Central memory CD4-positive, alpha-beta T cell (primary cell): ENCODE measurements around the gene KRTAP9-8.
"Not testable (repeated sequence)": the region's sequence is repeated elsewhere in the genome, so short reads cannot be mapped to it uniquely, and the experiment has no call there.

Source experiments
- DNase-seq: peaks from one replicate; pipeline ENCODE4 v3.0.0; 2022
- total RNA-seq, 3 experiments: gene quantifications; one replicate each; lab custom pipeline; 2026; lab: John Stamatoyannopoulos, UW

The KRTAP9-8 gene, protein sequence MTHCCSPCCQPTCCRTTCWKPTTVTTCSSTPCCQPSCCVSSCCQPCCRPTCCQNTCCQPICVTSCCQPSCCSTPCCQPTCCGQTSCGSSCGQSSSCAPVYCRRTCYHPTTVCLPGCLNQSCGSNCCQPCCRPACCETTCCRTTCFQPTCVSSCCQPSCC
- total RNA-seq = 0 reads per million in 3 experiments

DNA sequence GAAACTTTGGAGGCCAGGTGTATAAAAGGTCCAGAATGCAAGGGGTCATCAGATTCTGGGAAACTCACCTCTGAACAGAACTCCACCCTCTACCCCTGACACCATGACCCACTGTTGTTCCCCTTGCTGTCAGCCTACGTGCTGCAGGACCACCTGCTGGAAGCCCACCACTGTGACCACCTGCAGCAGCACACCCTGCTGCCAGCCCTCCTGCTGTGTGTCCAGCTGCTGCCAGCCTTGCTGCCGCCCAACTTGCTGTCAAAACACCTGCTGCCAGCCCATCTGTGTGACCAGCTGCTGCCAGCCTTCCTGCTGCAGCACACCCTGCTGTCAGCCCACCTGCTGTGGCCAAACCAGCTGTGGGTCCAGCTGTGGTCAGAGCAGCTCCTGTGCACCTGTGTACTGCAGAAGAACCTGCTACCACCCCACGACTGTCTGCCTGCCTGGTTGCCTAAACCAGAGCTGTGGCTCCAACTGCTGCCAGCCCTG, at the start of gene KRTAP9-8:
KRTAP9-8 (plus strand) TSS at position 51 of the 489 bp plus-strand sequence; CDS start at position 104, 53 bp downstream.
- DNase-seq = not testable (repeated sequence)

- not testable (repeated sequence) for DNase-seq
These were observed 47.9 kb upstream of the KRTAP9-8 start, which contains the start of gene KRTAP9-1 for GRCh38 chr17:41189837-41190318. KRTAP9-1 (plus strand) TSS chr17:41189887; CDS start chr17:41189887, 0 bp downstream.

GRCh38 chr17:41190328-41190727, 47.5 kb upstream of the KRTAP9-8 start:
- no peak for DNase-seq

GRCh38 chr17:41196068-41196467, 41.7 kb upstream of the KRTAP9-8 start:
- DNase-seq = no peak

GRCh38 chr17:41199421-41200078, 38.2 kb upstream of the KRTAP9-8 start:
- no peak for DNase-seq

GRCh38 chr17:41211845-41212466, 25.8 kb upstream of the KRTAP9-8 start:
- no peak for DNase-seq

DNA sequence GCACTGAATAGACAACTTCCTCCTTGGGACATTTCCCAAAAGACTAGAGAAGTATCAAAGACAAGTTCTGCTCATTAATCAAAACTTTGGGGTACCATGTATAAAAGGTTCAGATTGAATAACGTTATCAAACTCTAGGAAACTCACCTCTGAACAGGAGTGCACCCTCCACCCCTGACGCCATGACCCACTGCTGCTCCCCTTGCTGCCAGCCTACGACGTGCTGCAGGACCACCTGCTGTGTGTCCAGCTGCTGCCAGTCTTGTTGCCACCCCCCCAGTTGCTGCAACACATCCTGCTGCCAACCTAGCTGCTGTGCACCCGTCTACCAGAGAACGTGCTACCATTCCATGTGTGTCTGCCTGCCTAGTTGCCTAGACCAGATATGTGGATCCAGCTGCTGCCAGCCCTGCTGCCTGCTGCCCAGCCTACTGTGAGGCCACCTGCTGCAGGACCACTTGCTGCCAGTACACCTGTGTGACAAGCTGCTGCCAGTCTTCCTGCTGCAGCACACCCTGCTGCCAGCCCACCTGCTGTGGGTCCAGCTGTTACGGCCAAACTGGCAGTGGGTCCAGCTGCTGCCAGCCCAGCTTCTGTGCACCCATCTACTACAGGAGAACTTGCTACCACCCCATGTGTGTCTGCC, 25.2 kb upstream of the KRTAP9-8 start:
- DNase-seq = no peak

GRCh38 chr17:41215681-41216080, 22.1 kb upstream of the KRTAP9-8 start:
- no peak for DNase-seq

DNA sequence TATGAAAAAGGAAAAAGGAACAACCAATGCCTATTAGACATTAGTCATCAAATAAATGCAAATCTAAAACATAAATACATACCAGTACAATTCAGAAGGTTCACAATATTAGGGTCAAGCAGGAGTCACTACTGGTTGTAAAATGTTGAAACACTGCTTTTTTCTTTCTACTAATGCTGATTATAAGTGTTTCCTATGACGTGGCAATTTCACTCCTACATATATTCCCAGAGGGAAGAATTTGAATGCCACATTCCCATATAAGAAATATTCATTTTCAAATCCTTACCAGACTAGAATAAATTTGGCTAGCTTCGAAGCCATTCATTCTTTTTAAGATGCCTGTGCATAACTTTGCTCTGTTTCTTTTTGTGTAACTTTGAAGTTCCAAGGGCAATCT, 14.0 kb upstream of the KRTAP9-8 start:
- no peak for DNase-seq

GRCh38 chr17:41226051-41226450, 11.7 kb upstream of the KRTAP9-8 start:
- no peak for DNase-seq

GRCh38 chr17:41226598-41227095, 11.2 kb upstream of the KRTAP9-8 start, which contains the start of gene KRTAP9-2:
KRTAP9-2 (plus strand) TSS chr17:41226648; CDS start chr17:41226655, 7 bp downstream.
- DNase-seq = not testable (repeated sequence)

- no peak for DNase-seq
These were observed 7.7 kb upstream of the KRTAP9-8 start for GRCh38 chr17:41230094-41230493.

GRCh38 chr17:41231731-41232130, 6.1 kb upstream of the KRTAP9-8 start:
- DNase-seq = no peak

GRCh38 chr17:41232399-41233105, 5.2 kb upstream of the KRTAP9-8 start, which contains the start of gene KRTAP9-3:
KRTAP9-3 (plus strand) TSS chr17:41232449; CDS start chr17:41232502, 53 bp downstream.
- not testable (repeated sequence) for DNase-seq

- not testable (repeated sequence) for DNase-seq
These were observed 683 bp upstream of the KRTAP9-8 start for GRCh38 chr17:41237116-41237515.

DNA sequence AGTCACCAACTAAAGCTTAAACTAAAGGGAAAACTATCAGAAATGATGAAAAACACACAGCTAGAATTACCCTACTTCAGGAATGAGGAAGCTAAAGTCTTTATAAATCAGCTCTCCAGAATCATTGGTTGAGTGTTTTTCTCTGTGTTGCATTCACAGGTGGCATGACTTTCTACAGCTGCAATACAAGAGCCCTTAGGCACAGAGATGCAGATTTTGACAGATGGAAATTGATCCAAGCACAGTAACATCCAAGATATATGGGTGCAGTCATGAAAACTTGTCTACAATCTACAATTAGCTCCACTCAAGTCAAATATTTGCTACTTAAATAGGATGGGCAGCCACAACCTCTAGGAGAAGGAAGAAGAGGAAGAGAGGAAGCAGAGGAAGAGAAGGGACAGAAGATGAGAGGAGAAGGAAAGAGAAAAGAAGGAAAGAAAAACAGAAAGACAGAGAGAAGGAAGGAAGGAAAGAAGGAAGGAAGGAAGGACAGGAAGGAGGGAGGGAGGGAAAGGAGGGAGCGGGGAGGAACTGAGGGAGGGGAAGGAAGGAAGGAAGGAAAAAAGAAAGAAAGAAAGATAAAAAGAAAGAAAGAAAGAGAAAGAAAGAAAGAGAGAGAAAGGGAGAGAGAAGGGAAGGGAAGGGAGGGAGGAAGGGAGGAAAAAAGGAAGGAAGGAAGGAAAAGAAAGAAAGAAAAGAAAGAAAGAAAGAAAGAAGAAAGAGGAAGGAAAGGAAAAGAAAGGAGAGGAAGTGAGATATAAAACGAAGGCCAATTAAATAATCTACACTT, 9.4 kb downstream of the KRTAP9-8 start:
- not testable (repeated sequence) for DNase-seq

GRCh38 chr17:41249637-41250240, 11.9 kb downstream of the KRTAP9-8 start, which contains the start of gene KRTAP9-4:
KRTAP9-4 (plus strand) TSS chr17:41249687; CDS start chr17:41249721, 34 bp downstream.
- not testable (repeated sequence) for DNase-seq

- DNase-seq = no peak
These were observed 13.5 kb downstream of the KRTAP9-8 start for GRCh38 chr17:41251261-41251660.

GRCh38 chr17:41254861-41255260, 17.1 kb downstream of the KRTAP9-8 start:
- DNase-seq = no peak
